Adipose tissue (tissue), 3 donors: ENCODE measurements around the gene SEL1L2. TPM values are rescaled to one million over a fixed set of nuclear protein-coding genes. Genes with fewer than 3 reads are reported as not detected.
"Not testable (repeated sequence)": the region's sequence is repeated elsewhere in the genome, so short reads cannot be mapped to it uniquely, and the experiment has no call there.

ENCODE experiments used
- H3K27ac ChIP-seq: one replicate; pipeline ENCODE4 v1.5.1; 2013; ENCODE audit warnings: low read depth, low read length
- WGBS, 3 donors: extraction: QIAGEN DNeasy Blood & Tissue Kit; methylation state at CpG; one replicate each; pipeline ENCODE4 v1.1.7; 2013; 5-methylcytosine and 5-hydroxymethylcytosine counted together
- polyA plus RNA-seq, 3 donors: library from polyadenylated mRNA; stranded (reverse); fragments of 200-250 nt; gene quantifications; one replicate each; pipeline ENCODE4 v1.2.3, GENCODE V29; 2013
- donor health status: healthy with polysubstance abuse.
- donor health status: Bipolar disorder and iron deficiency.
- donor health status: healthy.

SEL1L2 gene, protein sequence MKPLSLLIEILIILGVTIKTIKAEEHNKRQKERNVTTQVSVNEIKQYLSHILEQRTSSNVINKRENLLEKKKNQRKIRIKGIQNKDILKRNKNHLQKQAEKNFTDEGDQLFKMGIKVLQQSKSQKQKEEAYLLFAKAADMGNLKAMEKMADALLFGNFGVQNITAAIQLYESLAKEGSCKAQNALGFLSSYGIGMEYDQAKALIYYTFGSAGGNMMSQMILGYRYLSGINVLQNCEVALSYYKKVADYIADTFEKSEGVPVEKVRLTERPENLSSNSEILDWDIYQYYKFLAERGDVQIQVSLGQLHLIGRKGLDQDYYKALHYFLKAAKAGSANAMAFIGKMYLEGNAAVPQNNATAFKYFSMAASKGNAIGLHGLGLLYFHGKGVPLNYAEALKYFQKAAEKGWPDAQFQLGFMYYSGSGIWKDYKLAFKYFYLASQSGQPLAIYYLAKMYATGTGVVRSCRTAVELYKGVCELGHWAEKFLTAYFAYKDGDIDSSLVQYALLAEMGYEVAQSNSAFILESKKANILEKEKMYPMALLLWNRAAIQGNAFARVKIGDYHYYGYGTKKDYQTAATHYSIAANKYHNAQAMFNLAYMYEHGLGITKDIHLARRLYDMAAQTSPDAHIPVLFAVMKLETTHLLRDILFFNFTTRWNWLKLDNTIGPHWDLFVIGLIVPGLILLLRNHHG
- polyA plus RNA-seq, result under 1 TPM in 2 of 3 donors, not detected in 1; 0.89 to 0.90 TPM

DNA sequence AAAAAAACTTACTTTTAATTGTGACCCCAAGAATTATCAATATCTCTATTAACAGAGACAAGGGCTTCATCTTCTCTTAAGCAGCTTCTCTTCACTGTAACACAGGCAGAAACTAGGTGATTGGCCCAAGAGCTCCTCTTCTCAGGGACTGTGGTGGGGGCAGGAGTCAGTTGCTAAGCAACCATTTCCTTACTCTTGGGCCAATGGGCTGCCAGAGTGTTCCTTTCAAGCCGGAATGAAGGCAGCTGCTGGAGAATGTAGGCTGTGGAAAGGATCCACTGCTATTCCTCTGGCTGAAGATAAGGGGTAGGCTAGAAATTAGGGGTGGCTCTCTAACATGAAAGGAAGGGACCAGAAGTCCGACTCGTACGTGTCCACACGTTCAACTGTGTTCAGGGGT, at the start of gene SEL1L2:
TSS of gene SEL1L2 (minus strand) at position 150 of the 400 bp plus-strand sequence. CDS start at position 70, 80 bp downstream.
- H3K27ac ChIP-seq, result no peak within 1 kb of the TSS
- WGBS, 3 donors, result 38 to 48% (median 39%) methylated on average over 5 of the region's 5 CpGs

DNA sequence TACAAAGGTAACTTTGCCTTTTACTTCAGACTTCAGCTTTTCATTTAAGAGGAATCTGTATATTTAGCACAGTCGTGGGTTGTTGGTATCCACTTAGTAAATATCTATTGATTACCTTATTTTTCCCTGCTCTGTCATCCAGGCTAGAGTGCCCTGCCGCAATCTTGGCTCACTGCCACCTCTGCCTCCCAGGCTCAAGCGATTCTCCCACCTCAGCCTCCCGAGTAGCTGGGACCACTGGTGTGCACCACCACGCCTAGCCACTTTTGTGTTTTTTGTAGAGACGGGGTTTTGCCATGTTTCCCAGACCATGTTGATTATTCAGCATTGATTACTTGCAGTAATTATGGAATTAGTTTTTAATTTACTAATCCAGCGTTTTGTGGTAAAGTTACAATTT, 46.2 kb upstream of the SEL1L2 start:
- WGBS, 3 donors, result 83 to 92% (median 90%) methylated on average over 7 of the region's 7 CpGs
- no peak overlapping the region for H3K27ac ChIP-seq

- WGBS, 3 donors, result 79 to 81% (median 79%) methylated on average over 1 of the region's 1 CpG
- H3K27ac ChIP-seq, result no peak overlapping the region
Measured at GRCh38 chr20:14033310-14033709, 42.9 kb upstream of the SEL1L2 start.

DNA sequence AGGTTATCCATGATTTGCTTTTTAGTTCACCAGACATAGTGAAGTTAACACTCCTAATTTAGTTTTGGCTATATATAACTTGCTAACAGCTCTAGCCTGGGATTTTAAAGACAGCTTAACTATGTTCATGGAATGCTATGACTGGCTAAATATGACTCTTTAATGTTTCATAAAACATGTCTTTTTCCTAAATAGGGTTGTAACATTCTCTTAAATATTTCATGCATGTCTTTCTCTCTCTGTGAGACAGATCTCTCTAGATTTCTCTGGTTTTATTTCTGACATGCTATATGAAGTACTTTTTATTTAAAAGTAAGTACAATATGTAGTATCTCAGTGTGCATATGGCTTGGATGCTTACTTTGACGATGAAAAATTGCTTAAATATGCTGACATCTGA, 40.6 kb upstream of the SEL1L2 start:
- WGBS, 3 donors, result 86 to 98% (median 93%) methylated on average over 1 of the region's 1 CpG
- no peak overlapping the region for H3K27ac ChIP-seq

GRCh38 chr20:14012671-14013070, 22.3 kb upstream of the SEL1L2 start:
- WGBS, 3 donors, result 93 to 96% (median 96%) methylated on average over 3 of the region's 3 CpGs
- no peak overlapping the region for H3K27ac ChIP-seq

DNA sequence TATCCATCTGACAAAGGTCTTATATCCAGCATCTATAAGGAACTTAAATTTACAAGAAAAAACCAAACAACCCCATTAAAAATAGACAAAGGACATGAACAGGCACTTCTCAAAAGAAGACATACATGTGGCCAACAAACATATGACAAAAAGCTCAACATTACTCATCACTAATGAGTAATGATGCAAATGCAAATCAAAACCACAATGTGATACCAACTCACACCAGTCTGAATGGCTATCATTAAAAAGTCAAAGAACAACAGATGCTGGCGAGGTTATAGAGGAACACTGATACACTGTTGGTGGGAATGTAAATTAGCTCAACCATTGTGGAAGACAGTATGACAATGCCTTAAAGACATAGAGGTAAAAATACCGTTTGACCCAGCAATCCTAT, 18.8 kb upstream of the SEL1L2 start:
- 61 to 84% (median 76%) methylated on average over 2 of the region's 2 CpGs for WGBS, 3 donors

GRCh38 chr20:14005996-14006395, 15.6 kb upstream of the SEL1L2 start:
- WGBS, 3 donors, result 87 to 97% (median 90%) methylated on average over 4 of the region's 4 CpGs
- H3K27ac ChIP-seq, result no peak overlapping the region

More for the DNA sequence above, 18.8 kb upstream of the SEL1L2 start:
- no peak overlapping the region for H3K27ac ChIP-seq

- H3K27ac ChIP-seq, result no peak overlapping the region
- WGBS, 3 donors, result 85 to 93% (median 86%) methylated on average over 1 of the region's 1 CpG
Measured at GRCh38 chr20:14000917-14001316, 10.5 kb upstream of the SEL1L2 start.

DNA sequence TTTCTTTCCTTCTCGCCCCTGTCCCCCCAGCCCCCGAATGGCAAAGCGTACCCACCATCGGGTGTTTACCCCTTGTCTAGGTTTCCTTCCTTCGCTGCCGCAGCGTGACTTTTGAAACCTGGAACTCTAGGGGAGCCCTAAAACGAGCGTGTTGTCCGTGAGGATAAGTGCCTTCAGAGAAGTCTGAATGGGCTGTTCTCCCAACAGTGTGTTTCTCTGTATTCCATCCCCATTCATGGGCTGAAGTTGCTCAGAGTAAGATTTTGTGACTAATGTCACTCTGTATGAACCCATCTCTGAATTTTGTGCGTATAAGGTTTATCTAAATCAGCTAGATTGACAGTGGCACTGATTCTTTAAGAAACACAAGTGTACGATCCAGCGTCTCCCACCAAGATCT, 5.9 kb upstream of the SEL1L2 start:
- 3 to 9% (median 9%) methylated on average over 13 of the region's 13 CpGs for WGBS, 3 donors
- no peak overlapping the region for H3K27ac ChIP-seq

DNA sequence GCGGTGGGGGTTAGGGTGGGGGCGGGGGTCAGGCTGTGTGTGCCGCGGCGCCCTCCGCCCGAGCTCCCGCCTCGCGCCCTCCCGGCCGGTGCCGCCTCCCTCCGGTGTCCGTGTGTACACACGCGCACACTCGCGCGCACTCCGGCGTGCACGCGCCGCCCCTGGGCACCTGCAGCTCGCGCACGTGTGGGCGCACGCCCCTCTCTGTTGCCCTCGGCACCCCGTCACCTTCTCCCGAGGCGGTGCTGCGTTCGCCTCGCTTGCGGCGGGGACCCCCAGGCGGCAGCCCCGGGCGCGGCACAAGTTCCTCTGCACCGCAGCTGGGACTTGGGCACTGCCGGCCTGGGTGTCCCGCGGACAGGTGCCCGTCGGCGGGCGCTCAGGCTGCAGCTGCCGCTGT, 5.4 kb upstream of the SEL1L2 start:
- WGBS, 3 donors, result 0% methylated on average over 34 to 52 of the region's 52 CpGs
- no peak overlapping the region for H3K27ac ChIP-seq

DNA sequence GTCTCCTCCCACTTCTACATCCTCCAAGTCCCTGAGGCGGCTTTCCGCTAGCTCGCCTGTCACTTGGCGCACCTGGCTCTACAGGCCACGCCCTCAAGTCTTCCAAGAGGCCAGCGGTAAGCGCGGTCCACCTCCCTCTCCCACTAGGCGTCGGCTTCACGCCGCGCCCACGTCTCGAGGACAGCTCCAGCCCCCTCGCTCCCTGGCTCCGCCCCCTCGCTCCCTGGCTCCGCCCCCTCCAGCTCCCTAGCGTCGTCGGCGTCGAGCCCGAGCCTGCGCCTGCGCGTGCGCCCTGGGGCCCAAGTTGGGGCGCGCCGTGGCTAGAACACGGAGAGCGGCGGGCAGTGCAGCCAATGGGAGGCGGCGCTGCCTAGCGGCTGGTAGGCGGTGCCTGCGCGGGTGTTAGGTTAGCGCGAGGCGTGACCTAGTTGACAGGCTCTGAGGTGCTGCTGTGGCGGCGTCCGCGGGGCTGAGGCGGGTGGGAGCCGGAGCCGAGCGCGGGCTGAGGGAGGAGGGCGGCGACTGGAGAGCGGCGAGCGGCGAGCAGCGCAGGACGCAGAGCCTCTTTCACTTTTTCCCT, 4.8 kb upstream of the SEL1L2 start, which contains the start of gene MACROD2:
TSS of gene MACROD2 (plus strand) at position 431 of the 580 bp plus-strand sequence.
- H3K27ac ChIP-seq, result no peak within 1 kb of the TSS
- 1 to 5% (median 3%) methylated on average over 55 to 61 of the region's 61 CpGs for WGBS, 3 donors

- not testable (repeated sequence) for H3K27ac ChIP-seq
- WGBS, 3 donors, result 91 to 92% (median 92%) methylated on average over 5 of the region's 5 CpGs
Measured at GRCh38 chr20:13991955-13992354, 1.5 kb upstream of the SEL1L2 start.

GRCh38 chr20:13991311-13991710, 897 bp upstream of the SEL1L2 start:
- WGBS, 3 donors, result 83 to 89% (median 85%) methylated on average over 1 of the region's 1 CpG
- no peak overlapping the region for H3K27ac ChIP-seq

DNA sequence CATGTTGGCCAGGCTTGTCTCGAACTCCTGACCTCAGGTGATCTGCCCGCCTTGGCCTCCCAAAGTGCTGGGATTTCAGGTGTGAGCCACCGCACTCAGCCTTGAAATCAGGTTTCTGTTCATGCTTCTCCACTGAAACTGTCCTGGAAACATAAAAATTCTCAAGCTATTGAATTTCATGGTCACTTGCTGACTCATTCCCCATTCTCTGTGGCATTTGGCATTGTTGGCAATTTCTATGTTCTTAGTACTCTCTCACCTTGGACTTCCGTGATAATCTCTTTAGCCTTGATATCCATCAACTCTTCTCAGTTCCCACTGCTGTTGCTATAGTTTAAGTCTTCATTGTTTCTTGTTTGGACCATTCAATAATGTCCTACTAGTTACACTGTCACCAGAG, 6.2 kb downstream of the SEL1L2 start:
- WGBS, 3 donors, result 58 to 83% (median 77%) methylated on average over 4 of the region's 4 CpGs
- no peak overlapping the region for H3K27ac ChIP-seq

- no peak overlapping the region for H3K27ac ChIP-seq
- WGBS, 3 donors, result 56 to 72% (median 56%) methylated on average over 3 of the region's 3 CpGs
Measured at GRCh38 chr20:13960525-13960924, 29.9 kb downstream of the SEL1L2 start.

GRCh38 chr20:13960119-13960518, 30.3 kb downstream of the SEL1L2 start:
- WGBS, 3 donors, result 72 to 76% (median 74%) methylated on average over 2 of the region's 2 CpGs
- no peak overlapping the region for H3K27ac ChIP-seq

DNA sequence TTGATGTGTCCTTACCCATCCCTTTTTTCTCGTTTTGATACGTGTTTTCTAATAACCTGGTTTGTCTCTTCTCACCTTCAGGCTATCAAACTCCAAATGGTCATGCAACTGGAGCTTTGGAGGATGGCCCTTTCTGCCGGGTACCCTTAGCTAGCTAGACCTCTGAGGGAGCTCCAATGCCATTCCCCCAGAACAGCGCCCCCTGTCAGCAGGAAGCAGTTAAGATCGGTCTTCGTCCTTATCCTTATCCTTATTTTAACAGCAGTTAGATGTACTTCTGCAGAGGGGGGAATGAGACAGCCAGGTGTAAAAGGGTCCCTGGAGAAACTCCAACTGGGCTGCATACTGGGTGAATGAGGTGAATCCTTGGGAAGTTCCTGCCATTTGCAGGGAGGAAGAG, 37.2 kb downstream of the SEL1L2 start:
- WGBS, 3 donors, result 61 to 72% (median 63%) methylated on average over 6 of the region's 6 CpGs
- H3K27ac ChIP-seq, result no peak overlapping the region

- 79 to 80% (median 79%) methylated on average over 3 of the region's 3 CpGs for WGBS, 3 donors
- no peak overlapping the region for H3K27ac ChIP-seq
Measured at GRCh38 chr20:13947719-13948118, 42.7 kb downstream of the SEL1L2 start.

- 63 to 85% (median 80%) methylated on average over 7 of the region's 7 CpGs for WGBS, 3 donors
Measured at GRCh38 chr20:13941031-13941430, 49.4 kb downstream of the SEL1L2 start.

More at GRCh38 chr20:13941031-13941430, 49.4 kb downstream of the SEL1L2 start:
- H3K27ac ChIP-seq, result no peak overlapping the region
